Epithelial cell of proximal tubule (primary cell): ENCODE results near the gene PDZD7. TPM values are rescaled to one million over a fixed set of nuclear protein-coding genes. Genes with fewer than 3 reads are reported as not detected.

ENCODE experiments used
- DNase-seq: peaks from one replicate; pipeline ENCODE4 v3.0.0-alpha.2; 2011; ENCODE audit warnings: low read depth
- H3K4me3 ChIP-seq: 2 replicates; pipeline ENCODE4 v1.5.1; 2011; ENCODE audit warnings: low read depth, mild to moderate bottlenecking, low read length
- CTCF ChIP-seq: conservative IDR thresholded peaks from 2 replicates; pipeline ENCODE4 v1.5.1; 2012; ENCODE audit warnings: low read depth, mild to moderate bottlenecking, low read length
- total RNA-seq: library from RNA; depleted of rRNA; stranded (reverse); fragments of >200 nt; gene quantifications from 2 replicates; pipeline ENCODE4 v1.2.3, GENCODE V29; 2015

PDZD7 gene
- total RNA-seq, 1 donor from 2014 or later = 6.6 TPM

DNA sequence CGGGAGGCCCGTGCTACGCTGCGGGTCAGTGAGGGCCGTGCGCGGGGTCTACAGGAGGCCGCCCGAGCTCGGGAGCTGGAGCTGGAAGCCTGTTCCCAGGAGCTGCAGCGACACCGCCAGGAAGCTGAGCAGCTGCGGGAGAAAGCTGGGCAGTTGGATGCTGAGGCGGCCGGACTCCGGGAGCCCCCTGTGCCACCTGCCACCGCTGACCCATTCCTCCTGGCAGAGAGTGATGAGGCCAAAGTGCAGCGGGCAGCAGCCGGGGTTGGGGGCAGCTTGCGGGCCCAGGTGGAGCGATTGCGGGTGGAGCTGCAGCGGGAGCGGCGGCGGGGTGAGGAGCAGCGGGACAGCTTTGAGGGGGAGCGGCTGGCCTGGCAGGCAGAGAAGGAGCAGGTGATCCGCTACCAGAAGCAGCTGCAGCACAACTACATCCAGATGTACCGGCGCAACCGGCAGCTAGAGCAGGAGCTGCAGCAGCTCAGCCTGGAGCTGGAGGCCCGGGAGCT lies 24.3 kb downstream of the PDZD7 start:
- TF ChIP-seq CTCF = no peak
- H3K4me3 ChIP-seq = no peak overlapping the region
- DNase-seq = no peak

DNA sequence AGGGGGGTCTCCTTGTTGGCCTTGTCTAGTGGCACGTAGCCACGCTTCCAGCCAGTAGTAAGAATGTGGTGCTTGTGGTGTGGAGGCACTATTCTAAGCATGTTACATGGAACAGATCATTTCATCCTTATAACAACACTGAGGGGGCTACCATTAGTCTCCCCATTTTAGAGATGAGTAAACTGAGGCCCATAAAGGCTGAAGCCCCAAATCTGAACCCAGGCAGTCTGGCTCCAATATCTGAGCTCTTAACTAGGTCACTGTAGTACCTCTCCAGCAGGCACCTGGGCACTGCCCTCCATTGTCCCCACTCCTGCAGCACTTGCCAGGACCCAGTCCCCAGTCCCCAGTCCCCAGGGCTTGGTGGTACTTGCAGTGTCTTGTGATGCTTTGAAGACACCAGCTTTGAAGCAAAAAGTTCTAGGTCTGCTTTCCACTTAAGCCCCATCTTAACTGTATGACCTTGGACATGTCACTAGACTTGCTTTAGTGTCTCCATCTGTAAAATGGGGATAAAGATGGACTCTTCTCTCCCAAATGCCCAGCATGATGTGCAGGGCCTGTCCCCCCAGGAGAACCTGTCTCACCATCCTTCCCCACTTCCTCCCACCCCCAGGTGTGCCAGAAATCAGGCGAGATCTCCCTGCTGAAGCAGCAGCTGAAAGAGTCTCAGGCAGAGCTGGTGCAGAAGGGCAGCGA lies 24.9 kb downstream of the PDZD7 start:
- H3K4me3 ChIP-seq = no peak overlapping the region
- TF ChIP-seq CTCF = no peak
- DNase-seq = no peak

- no peak overlapping the region for H3K4me3 ChIP-seq
- no peak for DNase-seq
- no peak for TF ChIP-seq CTCF
Observed at GRCh38 chr10:101005361-101005760, 25.6 kb downstream of the PDZD7 start.

DNA sequence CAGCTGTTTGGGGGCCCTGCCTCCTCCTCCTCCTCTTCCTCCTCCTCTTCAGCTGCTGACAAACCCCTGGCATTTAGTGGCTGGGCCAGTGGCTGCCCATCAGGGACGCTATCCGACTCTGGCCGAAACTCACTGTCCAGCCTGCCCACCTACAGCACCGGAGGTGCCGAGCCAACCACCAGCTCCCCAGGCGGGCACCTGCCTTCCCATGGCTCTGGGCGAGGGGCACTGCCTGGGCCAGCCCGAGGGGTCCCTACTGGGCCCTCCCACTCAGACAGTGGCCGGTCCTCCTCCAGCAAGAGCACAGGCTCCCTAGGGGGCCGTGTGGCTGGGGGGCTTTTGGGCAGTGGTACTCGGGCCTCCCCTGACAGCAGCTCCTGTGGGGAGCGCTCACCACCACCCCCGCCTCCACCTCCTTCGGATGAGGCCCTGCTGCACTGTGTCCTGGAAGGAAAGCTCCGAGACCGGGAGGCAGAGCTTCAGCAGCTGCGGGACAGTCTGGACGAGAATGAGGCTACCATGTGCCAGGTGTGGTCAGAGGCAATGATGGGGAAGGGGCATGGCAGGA lies 27.2 kb downstream of the PDZD7 start:
- H3K4me3 ChIP-seq = no peak overlapping the region
- TF ChIP-seq CTCF = no peak
- DNase-seq = no peak

DNA sequence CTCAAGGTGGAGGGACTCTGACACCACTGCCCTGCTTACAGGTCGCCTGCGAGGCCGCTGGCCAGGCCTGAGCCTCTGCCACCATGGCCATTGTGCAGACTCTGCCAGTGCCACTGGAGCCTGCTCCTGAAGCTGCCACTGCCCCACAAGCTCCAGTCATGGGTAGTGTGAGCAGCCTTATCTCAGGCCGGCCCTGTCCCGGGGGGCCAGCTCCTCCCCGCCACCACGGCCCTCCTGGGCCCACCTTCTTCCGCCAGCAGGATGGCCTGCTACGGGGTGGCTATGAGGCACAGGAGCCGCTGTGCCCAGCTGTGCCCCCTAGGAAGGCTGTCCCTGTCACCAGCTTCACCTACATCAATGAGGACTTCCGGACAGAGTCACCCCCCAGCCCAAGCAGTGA lies 28.5 kb downstream of the PDZD7 start:
- no peak overlapping the region for H3K4me3 ChIP-seq
- DNase-seq = no peak
- TF ChIP-seq CTCF = no peak

- no peak for DNase-seq
- H3K4me3 ChIP-seq = peak overlapping the region; percentile 93
- TF ChIP-seq CTCF = no peak
Observed at GRCh38 chr10:101001659-101002035, 29.3 kb downstream of the PDZD7 start.
